HepG2 (cell line): ENCODE results near the gene FETUB. TPM values are rescaled to one million over a fixed set of nuclear protein-coding genes. Genes with fewer than 3 reads are reported as not detected.

Source experiments
- CBX5 ChIP-seq: sonication (generic); formaldehyde crosslinking; IDR thresholded peaks from 2 replicates; pipeline ENCODE4 v1.4.0; 2020; ENCODE audit warnings: missing genetic modification reagents, borderline replicate concordance
- FLYWCH1 ChIP-seq: sonication (generic); formaldehyde crosslinking; IDR thresholded peaks from 2 replicates; pipeline ENCODE4 v1.8.1; 2023; ENCODE audit warnings: mild to moderate bottlenecking, missing genetic modification reagents
- GTF2F1 ChIP-seq: fragments of 150-350 bp; IDR thresholded peaks from 2 replicates; pipeline ENCODE4 v1.6.1; 2014; ENCODE audit warnings: low read length
- IRX3 ChIP-seq: sonication (generic); formaldehyde crosslinking; IDR thresholded peaks from 2 replicates; pipeline ENCODE4 v1.8.1; 2023; ENCODE audit warnings: mild to moderate bottlenecking, low read depth, missing genetic modification reagents, borderline replicate concordance
- JUNB ChIP-seq: sonication (generic); formaldehyde crosslinking; IDR thresholded peaks from 2 replicates; pipeline ENCODE4 v1.8.0; 2022; ENCODE audit warnings: missing genetic modification reagents, mild to moderate bottlenecking, borderline replicate concordance
- RAD21 ChIP-seq: fragments of 450-650 bp; formaldehyde crosslinking; IDR thresholded peaks from 2 replicates; pipeline ENCODE4 v1.5.0; 2020; ENCODE audit warnings: mild to moderate bottlenecking
- SIX4 ChIP-seq: sonication (generic); formaldehyde crosslinking; IDR thresholded peaks from 2 replicates; pipeline ENCODE4 v1.4.0; 2020; ENCODE audit warnings: missing genetic modification reagents
- SMAD9 ChIP-seq: sonication (generic); formaldehyde crosslinking; IDR thresholded peaks from 2 replicates; pipeline ENCODE4 v1.5.1; 2020; ENCODE audit warnings: mild to moderate bottlenecking, missing genetic modification reagents
- SNAPC2 ChIP-seq: sonication (generic); formaldehyde crosslinking; IDR thresholded peaks from 2 replicates; pipeline ENCODE4 v1.8.1; 2022; ENCODE audit warnings: mild to moderate bottlenecking, missing genetic modification reagents
- SRSF9 ChIP-seq: fragments of 200-400 bp; formaldehyde crosslinking; IDR thresholded peaks from 2 replicates; pipeline ENCODE4 v1.6.1; 2018; ENCODE audit warnings: borderline replicate concordance, mild to moderate bottlenecking, low read depth, low read length; ENCODE audit not compliant: insufficient read depth, poor library complexity, severe bottlenecking
- TCF7 ChIP-seq: sonication (generic); IDR thresholded peaks from 2 replicates; pipeline ENCODE4 v1.6.1; 2016; ENCODE audit warnings: antibody characterized with exemption, low read depth
- TRIM24 ChIP-seq: sonication (generic); formaldehyde crosslinking; IDR thresholded peaks from 2 replicates; pipeline ENCODE4 v1.8.0; 2022; ENCODE audit warnings: mild to moderate bottlenecking, missing genetic modification reagents
- YY1 ChIP-seq: IDR thresholded peaks from 2 replicates; pipeline ENCODE4 v1.6.1; 2011; ENCODE audit warnings: low read length, low read depth, moderate library complexity, mild to moderate bottlenecking; ENCODE audit not compliant: insufficient read depth, insufficient replicate concordance
- ZBTB10 ChIP-seq: sonication (generic); formaldehyde crosslinking; IDR thresholded peaks from 2 replicates; pipeline ENCODE4 v1.4.0; 2020; ENCODE audit warnings: missing genetic modification reagents, borderline replicate concordance
- ZFP1 ChIP-seq: IDR thresholded peaks from 2 replicates; pipeline ENCODE4 v1.6.1; 2016
- ZFP82 ChIP-seq: sonication (generic); formaldehyde crosslinking; IDR thresholded peaks from 2 replicates; pipeline ENCODE4 v1.5.1; 2020; ENCODE audit warnings: mild to moderate bottlenecking, missing genetic modification reagents, borderline replicate concordance
- ZKSCAN1 ChIP-seq: fragments of 150-350 bp; IDR thresholded peaks from 2 replicates; pipeline ENCODE4 v1.6.1; 2014; ENCODE audit warnings: low read length
- ZNF260 ChIP-seq: sonication (generic); formaldehyde crosslinking; IDR thresholded peaks from 2 replicates; pipeline ENCODE4 v1.4.0; 2020; ENCODE audit warnings: missing genetic modification reagents, low read depth, mild to moderate bottlenecking, borderline replicate concordance
- ZNF354B ChIP-seq: sonication (generic); formaldehyde crosslinking; IDR thresholded peaks from 2 replicates; pipeline ENCODE4 v1.8.0; 2022; ENCODE audit warnings: mild to moderate bottlenecking, missing genetic modification reagents
- ZNF605 ChIP-seq: sonication (generic); formaldehyde crosslinking; IDR thresholded peaks from 2 replicates; pipeline ENCODE4 v1.8.0; 2022; ENCODE audit warnings: mild to moderate bottlenecking, missing genetic modification reagents
- ZNF629 ChIP-seq: sonication (generic); formaldehyde crosslinking; conservative IDR thresholded peaks from 2 replicates; pipeline ENCODE4 v1.5.0; 2020; ENCODE audit warnings: missing genetic modification reagents
- ZNF678 ChIP-seq: sonication (generic); formaldehyde crosslinking; IDR thresholded peaks from 2 replicates; pipeline ENCODE4 v1.4.0; 2020; ENCODE audit warnings: mild to moderate bottlenecking, missing genetic modification reagents
- ZNF747 ChIP-seq: sonication (generic); formaldehyde crosslinking; IDR thresholded peaks from 2 replicates; pipeline ENCODE4 v1.8.1; 2023; ENCODE audit warnings: missing genetic modification reagents, mild to moderate bottlenecking, borderline replicate concordance
- ZNF780A ChIP-seq: sonication (generic); formaldehyde crosslinking; IDR thresholded peaks from 2 replicates; pipeline ENCODE4 v1.8.0; 2022; ENCODE audit warnings: mild to moderate bottlenecking, missing genetic modification reagents, moderate library complexity
- ZNF816 ChIP-seq: sonication (generic); formaldehyde crosslinking; IDR thresholded peaks from 2 replicates; pipeline ENCODE4 v1.8.0; 2022; ENCODE audit warnings: missing genetic modification reagents, mild to moderate bottlenecking, borderline replicate concordance
- ZNF850 ChIP-seq: sonication (generic); formaldehyde crosslinking; conservative IDR thresholded peaks from 2 replicates; pipeline ENCODE4 v1.9.0; 2021; ENCODE audit warnings: mild to moderate bottlenecking, missing genetic modification reagents
- polyA plus RNA-seq, 8 experiments: library from polyadenylated mRNA; depleted of rRNA in 3 of 8; stranded (reverse) in 7 of 8; unstranded in 1 of 8; fragments of >200 nt; fragmentation: Illumina TruSeq in 4 of 8; extraction: Trizol in 4 of 8; gene quantifications; 2 replicates each; pipeline versions ENCODE4 v1.2.1 to v1.2.3, GENCODE V29; 2011 to 2016; ENCODE audit warnings: low read depth in 4 of 8, missing spikeins in 1 of 8, mixed read lengths in 1 of 8; ENCODE audit not compliant: insufficient read depth in 1 of 8
- total RNA-seq, 5 experiments: library from RNA; depleted of rRNA; stranded (reverse); fragments of >200 nt; fragmentation: Illumina TruSeq; extraction: Trizol; gene quantifications; 2 replicates each; pipeline ENCODE4 v1.2.3, GENCODE V29; 2016; ENCODE audit warnings: low read depth in 1 of 5
- TF ChIP-seq, protein P1 (sequence below): IDR thresholded peaks from 2 replicates; pipeline ENCODE4 v1.6.1; 2016; ENCODE audit warnings: missing compliant biosample characterization, missing genetic modification reagents, borderline replicate concordance

The FETUB gene
- total and polyA plus RNA-seq, 2 of the 13 experiments (the other 11 are each of a cell fraction or from before 2014, with no cell fraction given), result 2.1 to 4.4 TPM

DNA sequence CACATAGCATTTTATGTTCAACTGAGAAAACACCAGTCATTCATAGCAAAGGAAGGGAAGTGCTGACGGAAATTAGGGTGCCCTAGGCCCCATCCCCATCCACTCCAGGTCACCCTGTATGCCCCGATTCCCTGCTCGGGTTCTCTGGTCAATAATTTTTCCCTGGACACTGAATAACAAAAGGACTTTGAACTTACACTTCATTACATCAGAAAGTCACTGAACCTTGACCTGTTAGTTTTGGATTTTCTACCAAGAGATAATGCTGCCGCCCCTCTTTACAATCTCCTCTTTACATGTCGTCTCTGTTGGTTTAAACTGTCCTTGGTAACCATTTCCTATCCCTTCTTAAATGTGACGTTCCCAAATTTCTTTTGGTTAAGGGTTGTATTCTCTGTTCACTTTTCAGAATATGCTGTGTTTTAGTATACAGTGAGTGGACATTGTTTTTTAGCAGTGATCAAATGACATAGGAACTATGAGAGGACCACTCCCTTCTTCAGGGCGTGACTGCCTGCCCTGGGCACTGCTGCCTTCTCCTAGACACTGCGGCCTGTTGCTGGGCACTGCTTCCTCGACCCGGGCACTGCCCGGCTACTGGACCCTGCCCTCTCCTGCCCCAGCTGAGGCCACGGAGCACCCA is 40.9 kb upstream of the FETUB start (continued):
- TF ChIP-seq ZBTB10 (CRISPR knock-in tag), result peak; percentile 99
- no peak for TF ChIP-seq ZNF850
- no peak for TF ChIP-seq ZNF678
- no peak for TF ChIP-seq ZFP82 (CRISPR knock-in tag)
- peak; percentile 56 for TF ChIP-seq TCF7
- TF ChIP-seq SRSF9, result no peak
- TF ChIP-seq GTF2F1, result no peak
- 0 out of 2 replicates have a peak, but pooled peaks have one; percentile 81 for TF ChIP-seq ZNF354B (CRISPR knock-in tag)
- no peak for TF ChIP-seq ZNF260 (CRISPR knock-in tag)
- peak; percentile 56; the same call in 1 of the 2 replicates for TF ChIP-seq ZNF780A (CRISPR knock-in tag)
- 0 out of 2 replicates have a peak, but pooled peaks have one; percentile 37 for TF ChIP-seq SIX4
- TF ChIP-seq ZNF816 (CRISPR knock-in tag), result no peak
- no peak for TF ChIP-seq RAD21 (CRISPR knock-in tag)
- TF ChIP-seq, protein P1, sequence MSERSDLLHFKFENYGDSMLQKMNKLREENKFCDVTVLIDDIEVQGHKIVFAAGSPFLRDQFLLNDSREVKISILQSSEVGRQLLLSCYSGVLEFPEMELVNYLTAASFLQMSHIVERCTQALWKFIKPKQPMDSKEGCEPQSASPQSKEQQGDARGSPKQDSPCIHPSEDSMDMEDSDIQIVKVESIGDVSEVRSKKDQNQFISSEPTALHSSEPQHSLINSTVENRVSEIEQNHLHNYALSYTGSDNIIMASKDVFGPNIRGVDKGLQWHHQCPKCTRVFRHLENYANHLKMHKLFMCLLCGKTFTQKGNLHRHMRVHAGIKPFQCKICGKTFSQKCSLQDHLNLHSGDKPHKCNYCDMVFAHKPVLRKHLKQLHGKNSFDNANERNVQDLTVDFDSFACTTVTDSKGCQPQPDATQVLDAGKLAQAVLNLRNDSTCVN (CRISPR knock-in tag), result no peak
- 0 out of 2 replicates have a peak, but pooled peaks have one; percentile 30 for TF ChIP-seq ZNF629
- TF ChIP-seq CBX5 (CRISPR knock-in tag), result no peak
- no peak for TF ChIP-seq SNAPC2
- peak; percentile 52; the same call in 1 of the 2 replicates for TF ChIP-seq JUNB (CRISPR knock-in tag)
- peak; percentile 65 for TF ChIP-seq ZFP1 (CRISPR knock-in tag)
- TF ChIP-seq ZKSCAN1, result no peak
- TF ChIP-seq TRIM24 (CRISPR knock-in tag), result 0 out of 2 replicates have a peak, but pooled peaks have one; percentile 25
- TF ChIP-seq ZNF605, result no peak; the same call in 1 of the 2 replicates
- no peak for TF ChIP-seq SMAD9 (CRISPR knock-in tag)
- TF ChIP-seq FLYWCH1 (CRISPR knock-in tag), result no peak
- no peak for TF ChIP-seq YY1
- TF ChIP-seq ZNF747 (CRISPR knock-in tag), result 0 out of 2 replicates have a peak, but pooled peaks have one; percentile 36
- 0 out of 2 replicates have a peak, but pooled peaks have one; percentile 24 for TF ChIP-seq IRX3 (CRISPR knock-in tag)
